ENCODE data around the gene PTPRM. TPM values are rescaled to one million over a fixed set of nuclear protein-coding genes. Genes with fewer than 3 reads are reported as not detected.

The PTPRM gene
- total and polyA plus RNA-seq, 2 experiments from 2014 or later: 1.6 to 5.3 TPM

DNA sequence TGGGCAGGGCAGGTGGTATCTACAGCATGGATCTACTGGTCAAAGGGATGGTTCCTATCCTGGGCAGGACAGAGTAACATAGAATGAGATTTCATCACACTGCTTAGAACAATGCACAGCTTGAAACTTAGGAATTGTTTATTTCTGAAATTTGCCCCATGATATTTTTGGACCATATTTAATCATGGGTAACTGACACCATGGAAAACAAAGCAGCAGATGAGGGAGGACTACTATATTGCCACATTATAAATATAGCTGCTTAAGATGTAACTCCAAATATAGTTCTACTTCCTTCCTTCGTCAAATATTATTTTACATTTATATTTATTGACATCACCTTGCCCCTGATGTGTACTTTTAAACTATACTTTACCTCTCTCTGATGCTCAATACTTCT lies 254.7 kb downstream of the PTPRM start:
- no peaks in the 10 kb centered on the region; the same call in 1 of the 3 replicates for H3K4me1 Mint-ChIP-seq
- H3K4me1 ChIP-seq (ENCODE audit: insufficient read depth): no peaks in the 10 kb centered on the region
- H3K36me3 Mint-ChIP-seq (ENCODE audit: low read depth): no peaks in the 10 kb centered on the region
- H3K4me2 ChIP-seq: no peak overlapping the region
- no peak overlapping the region for H3K4me3 ChIP-seq
- no peaks in the 10 kb centered on the region for H3F3A ChIP-seq (replicated peaks; ENCODE audit: low read depth)
- ATAC-seq (no peak), DNase-seq (ENCODE audit: low spot score) (no peak)
- no peak overlapping the region for H3K27ac Mint-ChIP-seq
- no peaks in the 10 kb centered on the region for H3K79me2 ChIP-seq (replicated peaks; ENCODE audit: insufficient read depth)
- no peaks in the 10 kb centered on the region for H3K9me3 Mint-ChIP-seq
- H4K20me1 ChIP-seq (replicated peaks; ENCODE audit: insufficient read depth): no peaks in the 10 kb centered on the region
- no peaks in the 10 kb centered on the region; the same call in 1 of the 2 replicates for H3K9me2 ChIP-seq (ENCODE audit: insufficient read depth)
- no peaks in the 10 kb centered on the region for H3K27me3 ChIP-seq (ENCODE audit: insufficient read depth)
- H3K27ac ChIP-seq (ENCODE audit: low read depth): no peak overlapping the region
- no peaks in the 10 kb centered on the region for H3K36me3 ChIP-seq (ENCODE audit: insufficient read depth)
- H3K4me3 Mint-ChIP-seq: no peak overlapping the region
- TF ChIP-seq, protein P1, sequence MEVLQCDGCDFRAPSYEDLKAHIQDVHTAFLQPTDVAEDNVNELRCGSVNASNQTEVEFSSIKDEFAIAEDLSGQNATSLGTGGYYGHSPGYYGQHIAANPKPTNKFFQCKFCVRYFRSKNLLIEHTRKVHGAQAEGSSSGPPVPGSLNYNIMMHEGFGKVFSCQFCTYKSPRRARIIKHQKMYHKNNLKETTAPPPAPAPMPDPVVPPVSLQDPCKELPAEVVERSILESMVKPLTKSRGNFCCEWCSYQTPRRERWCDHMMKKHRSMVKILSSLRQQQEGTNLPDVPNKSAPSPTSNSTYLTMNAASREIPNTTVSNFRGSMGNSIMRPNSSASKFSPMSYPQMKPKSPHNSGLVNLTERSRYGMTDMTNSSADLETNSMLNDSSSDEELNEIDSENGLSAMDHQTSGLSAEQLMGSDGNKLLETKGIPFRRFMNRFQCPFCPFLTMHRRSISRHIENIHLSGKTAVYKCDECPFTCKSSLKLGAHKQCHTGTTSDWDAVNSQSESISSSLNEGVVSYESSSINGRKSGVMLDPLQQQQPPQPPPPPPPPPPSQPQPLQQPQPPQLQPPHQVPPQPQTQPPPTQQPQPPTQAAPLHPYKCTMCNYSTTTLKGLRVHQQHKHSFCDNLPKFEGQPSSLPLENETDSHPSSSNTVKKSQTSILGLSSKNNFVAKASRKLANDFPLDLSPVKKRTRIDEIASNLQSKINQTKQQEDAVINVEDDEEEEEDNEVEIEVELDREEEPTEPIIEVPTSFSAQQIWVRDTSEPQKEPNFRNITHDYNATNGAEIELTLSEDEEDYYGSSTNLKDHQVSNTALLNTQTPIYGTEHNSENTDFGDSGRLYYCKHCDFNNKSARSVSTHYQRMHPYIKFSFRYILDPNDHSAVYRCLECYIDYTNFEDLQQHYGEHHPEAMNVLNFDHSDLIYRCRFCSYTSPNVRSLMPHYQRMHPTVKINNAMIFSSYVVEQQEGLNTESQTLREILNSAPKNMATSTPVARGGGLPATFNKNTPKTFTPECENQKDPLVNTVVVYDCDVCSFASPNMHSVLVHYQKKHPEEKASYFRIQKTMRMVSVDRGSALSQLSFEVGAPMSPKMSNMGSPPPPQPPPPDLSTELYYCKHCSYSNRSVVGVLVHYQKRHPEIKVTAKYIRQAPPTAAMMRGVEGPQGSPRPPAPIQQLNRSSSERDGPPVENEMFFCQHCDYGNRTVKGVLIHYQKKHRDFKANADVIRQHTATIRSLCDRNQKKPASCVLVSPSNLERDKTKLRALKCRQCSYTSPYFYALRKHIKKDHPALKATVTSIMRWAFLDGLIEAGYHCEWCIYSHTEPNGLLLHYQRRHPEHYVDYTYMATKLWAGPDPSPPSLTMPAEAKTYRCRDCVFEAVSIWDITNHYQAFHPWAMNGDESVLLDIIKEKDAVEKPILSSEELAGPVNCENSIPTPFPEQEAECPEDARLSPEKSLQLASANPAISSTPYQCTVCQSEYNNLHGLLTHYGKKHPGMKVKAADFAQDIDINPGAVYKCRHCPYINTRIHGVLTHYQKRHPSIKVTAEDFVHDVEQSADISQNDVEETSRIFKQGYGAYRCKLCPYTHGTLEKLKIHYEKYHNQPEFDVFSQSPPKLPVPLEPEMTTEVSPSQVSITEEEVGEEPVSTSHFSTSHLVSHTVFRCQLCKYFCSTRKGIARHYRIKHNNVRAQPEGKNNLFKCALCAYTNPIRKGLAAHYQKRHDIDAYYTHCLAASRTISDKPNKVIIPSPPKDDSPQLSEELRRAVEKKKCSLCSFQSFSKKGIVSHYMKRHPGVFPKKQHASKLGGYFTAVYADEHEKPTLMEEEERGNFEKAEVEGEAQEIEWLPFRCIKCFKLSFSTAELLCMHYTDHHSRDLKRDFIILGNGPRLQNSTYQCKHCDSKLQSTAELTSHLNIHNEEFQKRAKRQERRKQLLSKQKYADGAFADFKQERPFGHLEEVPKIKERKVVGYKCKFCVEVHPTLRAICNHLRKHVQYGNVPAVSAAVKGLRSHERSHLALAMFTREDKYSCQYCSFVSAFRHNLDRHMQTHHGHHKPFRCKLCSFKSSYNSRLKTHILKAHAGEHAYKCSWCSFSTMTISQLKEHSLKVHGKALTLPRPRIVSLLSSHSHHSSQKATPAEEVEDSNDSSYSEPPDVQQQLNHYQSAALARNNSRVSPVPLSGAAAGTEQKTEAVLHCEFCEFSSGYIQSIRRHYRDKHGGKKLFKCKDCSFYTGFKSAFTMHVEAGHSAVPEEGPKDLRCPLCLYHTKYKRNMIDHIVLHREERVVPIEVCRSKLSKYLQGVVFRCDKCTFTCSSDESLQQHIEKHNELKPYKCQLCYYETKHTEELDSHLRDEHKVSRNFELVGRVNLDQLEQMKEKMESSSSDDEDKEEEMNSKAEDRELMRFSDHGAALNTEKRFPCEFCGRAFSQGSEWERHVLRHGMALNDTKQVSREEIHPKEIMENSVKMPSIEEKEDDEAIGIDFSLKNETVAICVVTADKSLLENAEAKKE (CRISPR knock-in tag; IDR thresholded peaks at IDR 0.05): no peak
- no peak for TF ChIP-seq CREB1 (CRISPR knock-in tag; IDR thresholded peaks at IDR 0.05; ENCODE audit: low read depth)
- no peak for TF ChIP-seq NANOG (IDR thresholded peaks at IDR 0.05; ENCODE audit: borderline replicate concordance)
- no peak for TF ChIP-seq ZNF114 (CRISPR knock-in tag; IDR thresholded peaks at IDR 0.05)
- no peak for TF ChIP-seq EZH2 (IDR thresholded peaks at IDR 0.05; ENCODE audit: low read depth, unreplicated experiment)
- TF ChIP-seq EZH2phosphoT487 (IDR thresholded peaks at IDR 0.05; ENCODE audit: unreplicated experiment): no peak
- TF ChIP-seq, protein P2, sequence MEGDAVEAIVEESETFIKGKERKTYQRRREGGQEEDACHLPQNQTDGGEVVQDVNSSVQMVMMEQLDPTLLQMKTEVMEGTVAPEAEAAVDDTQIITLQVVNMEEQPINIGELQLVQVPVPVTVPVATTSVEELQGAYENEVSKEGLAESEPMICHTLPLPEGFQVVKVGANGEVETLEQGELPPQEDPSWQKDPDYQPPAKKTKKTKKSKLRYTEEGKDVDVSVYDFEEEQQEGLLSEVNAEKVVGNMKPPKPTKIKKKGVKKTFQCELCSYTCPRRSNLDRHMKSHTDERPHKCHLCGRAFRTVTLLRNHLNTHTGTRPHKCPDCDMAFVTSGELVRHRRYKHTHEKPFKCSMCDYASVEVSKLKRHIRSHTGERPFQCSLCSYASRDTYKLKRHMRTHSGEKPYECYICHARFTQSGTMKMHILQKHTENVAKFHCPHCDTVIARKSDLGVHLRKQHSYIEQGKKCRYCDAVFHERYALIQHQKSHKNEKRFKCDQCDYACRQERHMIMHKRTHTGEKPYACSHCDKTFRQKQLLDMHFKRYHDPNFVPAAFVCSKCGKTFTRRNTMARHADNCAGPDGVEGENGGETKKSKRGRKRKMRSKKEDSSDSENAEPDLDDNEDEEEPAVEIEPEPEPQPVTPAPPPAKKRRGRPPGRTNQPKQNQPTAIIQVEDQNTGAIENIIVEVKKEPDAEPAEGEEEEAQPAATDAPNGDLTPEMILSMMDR (conservative IDR thresholded peaks at IDR 0.05; ENCODE audit: low read depth in 2 of 2): no peak
- TF ChIP-seq STAT1 (IDR thresholded peaks at IDR 0.05; ENCODE audit: unreplicated experiment): no peak
- TF ChIP-seq ZNF331 (CRISPR knock-in tag; IDR thresholded peaks at IDR 0.05; ENCODE audit: low read depth): no peak
- TF ChIP-seq POLR2AphosphoS5 (IDR thresholded peaks at IDR 0.05; ENCODE audit: low read depth): no peak
- TF ChIP-seq JUNB (IDR thresholded peaks at IDR 0.05; ENCODE audit: unreplicated experiment): no peak
- TF ChIP-seq, protein P3, sequence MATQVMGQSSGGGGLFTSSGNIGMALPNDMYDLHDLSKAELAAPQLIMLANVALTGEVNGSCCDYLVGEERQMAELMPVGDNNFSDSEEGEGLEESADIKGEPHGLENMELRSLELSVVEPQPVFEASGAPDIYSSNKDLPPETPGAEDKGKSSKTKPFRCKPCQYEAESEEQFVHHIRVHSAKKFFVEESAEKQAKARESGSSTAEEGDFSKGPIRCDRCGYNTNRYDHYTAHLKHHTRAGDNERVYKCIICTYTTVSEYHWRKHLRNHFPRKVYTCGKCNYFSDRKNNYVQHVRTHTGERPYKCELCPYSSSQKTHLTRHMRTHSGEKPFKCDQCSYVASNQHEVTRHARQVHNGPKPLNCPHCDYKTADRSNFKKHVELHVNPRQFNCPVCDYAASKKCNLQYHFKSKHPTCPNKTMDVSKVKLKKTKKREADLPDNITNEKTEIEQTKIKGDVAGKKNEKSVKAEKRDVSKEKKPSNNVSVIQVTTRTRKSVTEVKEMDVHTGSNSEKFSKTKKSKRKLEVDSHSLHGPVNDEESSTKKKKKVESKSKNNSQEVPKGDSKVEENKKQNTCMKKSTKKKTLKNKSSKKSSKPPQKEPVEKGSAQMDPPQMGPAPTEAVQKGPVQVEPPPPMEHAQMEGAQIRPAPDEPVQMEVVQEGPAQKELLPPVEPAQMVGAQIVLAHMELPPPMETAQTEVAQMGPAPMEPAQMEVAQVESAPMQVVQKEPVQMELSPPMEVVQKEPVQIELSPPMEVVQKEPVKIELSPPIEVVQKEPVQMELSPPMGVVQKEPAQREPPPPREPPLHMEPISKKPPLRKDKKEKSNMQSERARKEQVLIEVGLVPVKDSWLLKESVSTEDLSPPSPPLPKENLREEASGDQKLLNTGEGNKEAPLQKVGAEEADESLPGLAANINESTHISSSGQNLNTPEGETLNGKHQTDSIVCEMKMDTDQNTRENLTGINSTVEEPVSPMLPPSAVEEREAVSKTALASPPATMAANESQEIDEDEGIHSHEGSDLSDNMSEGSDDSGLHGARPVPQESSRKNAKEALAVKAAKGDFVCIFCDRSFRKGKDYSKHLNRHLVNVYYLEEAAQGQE (IDR thresholded peaks at IDR 0.05; ENCODE audit: unreplicated experiment): no peak
- no peak overlapping the region for H2AFZ ChIP-seq
- H3K27me3 Mint-ChIP-seq (ENCODE audit: insufficient read depth, low read depth, poor library complexity): no peaks in the 10 kb centered on the region
